Mucosa of descending colon (tissue), 3 donors: ENCODE data around the gene ADGRG1. TPM values are rescaled to one million over a fixed set of nuclear protein-coding genes. Genes with fewer than 3 reads are reported as not detected.

Experiments
- ATAC-seq: fragments of 200-7000 bp; cut with Tn5 transposase; one replicate; pipeline ENCODE4 v1.9.1; 2020; ENCODE audit warnings: mild to moderate bottlenecking, moderate library complexity
- DNase-seq, 3 donors: peaks; one replicate each; pipeline ENCODE4 v3.0.0-alpha.2; 2020
- H3K36me3 ChIP-seq: fragments of 200-600 bp; one replicate; pipeline ENCODE4 v1.8.0; 2021; ENCODE audit warnings: low read depth, mild to moderate bottlenecking
- H3K4me1 ChIP-seq: fragments of 200-600 bp; one replicate; pipeline ENCODE4 v1.8.0; 2021; ENCODE audit warnings: low read depth, mild to moderate bottlenecking
- H3K4me3 ChIP-seq: fragments of 200-600 bp; one replicate; pipeline ENCODE4 v1.8.0; 2021; ENCODE audit warnings: mild to moderate bottlenecking
- H3K9me3 ChIP-seq: fragments of 200-600 bp; one replicate; pipeline ENCODE4 v1.8.0; 2021; ENCODE audit warnings: mild to moderate bottlenecking
- CTCF ChIP-seq: fragments of 200-600 bp; IDR thresholded peaks from one replicate; pipeline ENCODE4 v1.8.0; 2022; ENCODE audit warnings: antibody characterized with exemption, mild to moderate bottlenecking
- intact Hi-C, 2 donors: fragments of 100-400 bp; cut with DNase I in 1 of 2; cut with micrococcal nuclease in 1 of 2; formaldehyde crosslinking; loops; one replicate each; pipeline versions ENCODE4 v1.11.0 to v1.11.1; 2022; cut with DNase I, micrococcal nuclease
- total RNA-seq, 3 donors: library from RNA; stranded (reverse); fragmentation: NEBNext Ultra II Directional in 2 of 3; extraction: Animal tissue kit (Norgen Biotek cat#: 25700) in 2 of 3; gene quantifications; one replicate each; pipeline versions ENCODE4 v1.2.1 to v1.2.4, GENCODE V29; 2021 to 2023
- donor health status: DM: no; HTN: no; CAD: no; lungs with moderate emphysema.
- donor health status: DM: no; HTN: no; CAD: no.
- donor health status: DM: no; HTN: yes; CAD: no.

ADGRG1 gene
- total RNA-seq, 3 donors from 2014 or later = 37.0 to 104 (median 98.4) TPM

GRCh38 chr16:57616241-57616640 lies 12.2 kb upstream of the ADGRG1 start:
- Histone ChIP-seq H3K36me3 (no peaks in the 10 kb centered on the region), H3K4me3 (no peak overlapping the region), H3K4me1 (peaks cover 7% of the 10 kb centered on the region), H3K9me3 (no peaks in the 10 kb centered on the region)
- intact Hi-C loops = no loop called here
- no peak for ATAC-seq
- TF ChIP-seq CTCF = no peak
- DNase-seq = no peak

- no peak for ATAC-seq
- DNase-seq = no peak
- Histone ChIP-seq H3K36me3 (no peaks in the 10 kb centered on the region), H3K9me3 (no peaks in the 10 kb centered on the region), H3K4me3 (no peak overlapping the region), H3K4me1 (peaks cover 13% of the 10 kb centered on the region)
- intact Hi-C loops = no loop called here
- TF ChIP-seq CTCF = no peak
Measured at GRCh38 chr16:57616876-57617275, 11.6 kb upstream of the ADGRG1 start.

- no peak for DNase-seq
Measured at GRCh38 chr16:57617604-57618111, 10.8 kb upstream of the ADGRG1 start.

GRCh38 chr16:57618296-57619132 lies 9.9 kb upstream of the ADGRG1 start:
- no peak overlapping the region for H3K4me3 ChIP-seq
- DNase-seq (peak in 1 of 3 donors; percentile 17), ATAC-seq (no peak)
- H3K36me3 ChIP-seq = no peaks in the 10 kb centered on the region
- intact Hi-C loops = no loop called here
- no peak for TF ChIP-seq CTCF
- peaks cover 27% of the 10 kb centered on the region for H3K4me1 ChIP-seq
- H3K9me3 ChIP-seq = no peaks in the 10 kb centered on the region

More at GRCh38 chr16:57617604-57618111, 10.8 kb upstream of the ADGRG1 start:
- H3K4me3 ChIP-seq = no peak overlapping the region
- intact Hi-C loops = no loop called here
- no peaks in the 10 kb centered on the region for H3K36me3 ChIP-seq
- TF ChIP-seq CTCF = no peak
- no peaks in the 10 kb centered on the region for H3K9me3 ChIP-seq
- peaks cover 19% of the 10 kb centered on the region for H3K4me1 ChIP-seq
- no peak for ATAC-seq

GRCh38 chr16:57619133-57619605 lies 9.3 kb upstream of the ADGRG1 start:
- H3K4me1 ChIP-seq = peaks cover 27% of the 10 kb centered on the region
- intact Hi-C loops = no loop called here
- DNase-seq = no peak
- no peak overlapping the region for H3K4me3 ChIP-seq
- no peaks in the 10 kb centered on the region for H3K36me3 ChIP-seq
- TF ChIP-seq CTCF = no peak
- H3K9me3 ChIP-seq = no peaks in the 10 kb centered on the region
- no peak for ATAC-seq
